OCI-LY3 (cell line): ENCODE data around the gene KLC3.

Experiments
- H2AFZ ChIP-seq: fragments of 200-600, 300-600 bp; shearing (Covaris generic); 2 replicates; pipeline ENCODE4 v1.6.0; 2014; ENCODE audit warnings: antibody characterized with exemption, low read depth, low read length
- H3K27ac ChIP-seq: fragments of 200-600, 300-600 bp; sonication (generic); 2 replicates; pipeline ENCODE4 v1.5.1; 2014; ENCODE audit warnings: mild to moderate bottlenecking, low read length, moderate library complexity, mixed read lengths
- H3K27me3 ChIP-seq: fragments of 200-600, 300-600 bp; sonication (generic); 2 replicates; pipeline ENCODE4 v1.6.1; 2014; ENCODE audit warnings: low read depth, low read length, mixed read lengths
- H3K36me3 ChIP-seq: fragments of 200-600, 300-600 bp; sonication (generic); replicated peaks from 2 replicates; pipeline ENCODE3; 2014; ENCODE audit warnings: low read depth, low read length, mixed read lengths
- H3K4me1 ChIP-seq: fragments of 300-600, 200-600 bp; sonication (generic); 2 replicates; pipeline ENCODE4 v1.6.1; 2014; ENCODE audit warnings: low read length, mixed read lengths
- H3K4me2 ChIP-seq: fragments of 200-600, 300-600 bp; sonication (generic); 2 replicates; pipeline ENCODE4 v1.6.1; 2014; ENCODE audit warnings: low read length, mixed read lengths
- H3K4me3 ChIP-seq: fragments of 300-600, 200-600 bp; sonication (generic); 2 replicates; pipeline ENCODE4 v1.5.1; 2014; ENCODE audit warnings: antibody characterized with exemption, mild to moderate bottlenecking, low read length, moderate library complexity
- H3K79me2 ChIP-seq: fragments of 300-600, 200-600 bp; shearing (Covaris generic); 2 replicates; pipeline ENCODE4 v1.6.1; 2014; ENCODE audit warnings: mild to moderate bottlenecking, low read length, mixed read lengths
- H3K9ac ChIP-seq: fragments of 300-600, 200-600 bp; shearing (Covaris generic); 2 replicates; pipeline ENCODE4 v1.6.0; 2014; ENCODE audit warnings: mild to moderate bottlenecking, low read length, moderate library complexity
- H3K9me3 ChIP-seq: fragments of 200-600, 300-600 bp; shearing (Covaris generic); 2 replicates; pipeline ENCODE4 v1.6.1; 2014; ENCODE audit warnings: low read length, mixed read lengths; ENCODE audit not compliant: insufficient read depth
- H4K20me1 ChIP-seq: fragments of 200-600, 300-600 bp; sonication (generic); 2 replicates; pipeline ENCODE4 v1.6.1; 2016; ENCODE audit warnings: low read length, mixed read lengths; ENCODE audit not compliant: insufficient read depth
- EZH2phosphoT487 ChIP-seq: fragments of 200-600 bp; shearing (Covaris generic); IDR thresholded peaks from 2 replicates; pipeline ENCODE4 v1.6.1; 2018; ENCODE audit warnings: antibody characterized with exemption, mixed run types, low read depth
- TF ChIP-seq, protein P1 (sequence below): fragments of 200-600, 300-600 bp; sonication (generic); IDR thresholded peaks from 2 replicates; pipeline ENCODE4 v1.5.1; 2014; ENCODE audit warnings: antibody characterized with exemption, low read length, low read depth

The KLC3 gene

DNA sequence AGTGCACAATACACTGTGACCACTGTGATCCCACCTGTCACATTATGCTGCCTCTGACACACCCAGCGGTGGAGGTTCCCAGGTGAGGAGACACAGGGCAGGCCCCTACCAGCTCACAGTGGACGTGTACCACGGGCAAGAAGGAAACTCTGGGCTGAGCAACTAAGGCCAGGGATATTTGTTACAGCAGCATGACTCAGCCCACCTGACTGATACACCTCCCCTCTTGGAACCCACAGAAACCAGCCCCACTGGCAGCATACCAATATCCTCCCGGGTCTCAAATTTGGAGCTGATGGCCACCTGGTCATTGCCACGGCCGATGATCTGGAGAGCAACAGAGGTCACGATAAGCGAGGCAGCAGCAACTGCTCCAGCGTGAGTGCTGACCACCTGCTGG is 14.9 kb downstream of the KLC3 start:
- no peak for TF ChIP-seq EZH2phosphoT487
- TF ChIP-seq, protein P1, sequence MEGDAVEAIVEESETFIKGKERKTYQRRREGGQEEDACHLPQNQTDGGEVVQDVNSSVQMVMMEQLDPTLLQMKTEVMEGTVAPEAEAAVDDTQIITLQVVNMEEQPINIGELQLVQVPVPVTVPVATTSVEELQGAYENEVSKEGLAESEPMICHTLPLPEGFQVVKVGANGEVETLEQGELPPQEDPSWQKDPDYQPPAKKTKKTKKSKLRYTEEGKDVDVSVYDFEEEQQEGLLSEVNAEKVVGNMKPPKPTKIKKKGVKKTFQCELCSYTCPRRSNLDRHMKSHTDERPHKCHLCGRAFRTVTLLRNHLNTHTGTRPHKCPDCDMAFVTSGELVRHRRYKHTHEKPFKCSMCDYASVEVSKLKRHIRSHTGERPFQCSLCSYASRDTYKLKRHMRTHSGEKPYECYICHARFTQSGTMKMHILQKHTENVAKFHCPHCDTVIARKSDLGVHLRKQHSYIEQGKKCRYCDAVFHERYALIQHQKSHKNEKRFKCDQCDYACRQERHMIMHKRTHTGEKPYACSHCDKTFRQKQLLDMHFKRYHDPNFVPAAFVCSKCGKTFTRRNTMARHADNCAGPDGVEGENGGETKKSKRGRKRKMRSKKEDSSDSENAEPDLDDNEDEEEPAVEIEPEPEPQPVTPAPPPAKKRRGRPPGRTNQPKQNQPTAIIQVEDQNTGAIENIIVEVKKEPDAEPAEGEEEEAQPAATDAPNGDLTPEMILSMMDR = no peak

DNA sequence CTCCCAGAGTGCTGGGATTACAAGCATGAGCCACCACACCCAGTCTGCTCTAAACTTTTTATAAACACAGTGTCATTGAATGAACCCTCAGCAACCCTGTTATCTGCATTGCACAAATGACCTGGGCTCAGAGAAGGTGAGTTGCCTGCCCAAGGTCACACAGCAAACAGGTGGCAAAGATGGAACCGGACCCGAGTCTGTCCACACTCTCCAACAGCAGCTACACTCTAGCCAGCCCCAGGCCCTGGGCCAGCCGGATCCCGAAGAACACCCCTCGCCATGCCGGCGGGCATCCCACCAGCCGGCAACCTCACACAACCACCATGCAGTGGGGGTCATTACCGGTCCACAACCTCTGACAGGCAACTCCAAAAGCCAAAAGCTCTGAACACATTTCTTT is 15.4 kb downstream of the KLC3 start:
- Histone ChIP-seq H3K27ac (no peak overlapping the region), H3K9ac (no peak overlapping the region), H4K20me1 (no peaks in the 10 kb centered on the region), H3K79me2 (no peaks in the 10 kb centered on the region), H3K27me3 (no peaks in the 10 kb centered on the region), H3K4me1 (no peaks in the 10 kb centered on the region), H3K36me3 (peaks cover 69% of the 10 kb centered on the region), H2AFZ (no peak overlapping the region), H3K4me2 (no peak overlapping the region), H3K9me3 (no peaks in the 10 kb centered on the region), H3K4me3 (no peak overlapping the region)
- no peak for TF ChIP-seq EZH2phosphoT487
- TF ChIP-seq, protein P1 = no peak

More for the DNA sequence above, 14.9 kb downstream of the KLC3 start:
- no peaks in the 10 kb centered on the region for H3K27me3 ChIP-seq
- no peaks in the 10 kb centered on the region for H3K79me2 ChIP-seq
- no peaks in the 10 kb centered on the region for H3K4me1 ChIP-seq
- no peak overlapping the region for H2AFZ ChIP-seq
- peaks cover 71% of the 10 kb centered on the region for H3K36me3 ChIP-seq
- no peak overlapping the region for H3K4me2 ChIP-seq
- H3K27ac ChIP-seq = no peak overlapping the region
- H3K4me3 ChIP-seq = no peak overlapping the region
- H3K9ac ChIP-seq = no peak overlapping the region
- H4K20me1 ChIP-seq = no peaks in the 10 kb centered on the region
- H3K9me3 ChIP-seq = no peaks in the 10 kb centered on the region

DNA sequence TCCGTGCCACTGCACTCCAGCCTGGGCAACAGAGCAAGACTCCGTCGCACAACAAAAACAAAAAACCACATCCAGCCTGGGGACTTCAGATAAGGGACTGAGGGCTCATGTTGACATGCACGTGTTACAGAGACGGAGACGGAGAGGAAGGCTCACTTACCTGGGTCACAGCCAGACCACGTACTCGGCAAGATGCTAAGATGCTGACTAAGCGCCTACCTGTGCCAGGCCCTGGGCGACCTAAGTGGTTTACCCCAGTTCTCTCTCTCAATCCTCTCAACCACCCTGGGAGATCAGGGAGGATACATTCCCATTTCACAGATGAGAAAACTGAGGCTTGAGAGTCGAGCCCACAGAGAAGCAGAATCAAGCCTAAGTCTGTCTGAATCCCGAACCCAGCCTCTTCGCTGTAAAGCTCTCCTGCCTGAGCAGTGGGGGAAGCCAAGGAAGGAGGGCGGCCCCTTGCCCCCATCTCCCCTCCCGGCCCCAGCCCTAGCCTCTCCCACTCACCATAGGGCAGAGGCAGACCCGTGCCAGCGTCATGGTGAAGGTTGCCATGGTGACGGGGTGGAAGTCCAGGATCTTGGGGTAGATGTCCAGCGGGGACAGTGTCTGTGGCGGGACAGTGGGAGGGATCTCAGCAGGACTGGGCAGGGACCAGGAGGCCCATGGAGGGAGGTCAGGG is 16.4 kb downstream of the KLC3 start:
- no peaks in the 10 kb centered on the region for H3K9me3 ChIP-seq
- H3K27me3 ChIP-seq = no peaks in the 10 kb centered on the region
- no peak overlapping the region for H3K4me3 ChIP-seq
- H3K79me2 ChIP-seq = no peaks in the 10 kb centered on the region
- peaks cover 71% of the 10 kb centered on the region for H3K36me3 ChIP-seq
- no peaks in the 10 kb centered on the region for H3K4me1 ChIP-seq
- H2AFZ ChIP-seq = no peak overlapping the region
- TF ChIP-seq, protein P1 = no peak
- TF ChIP-seq EZH2phosphoT487 = no peak
- no peaks in the 10 kb centered on the region for H4K20me1 ChIP-seq
- no peak overlapping the region for H3K4me2 ChIP-seq
- H3K9ac ChIP-seq = no peak overlapping the region
- H3K27ac ChIP-seq = no peak overlapping the region

DNA sequence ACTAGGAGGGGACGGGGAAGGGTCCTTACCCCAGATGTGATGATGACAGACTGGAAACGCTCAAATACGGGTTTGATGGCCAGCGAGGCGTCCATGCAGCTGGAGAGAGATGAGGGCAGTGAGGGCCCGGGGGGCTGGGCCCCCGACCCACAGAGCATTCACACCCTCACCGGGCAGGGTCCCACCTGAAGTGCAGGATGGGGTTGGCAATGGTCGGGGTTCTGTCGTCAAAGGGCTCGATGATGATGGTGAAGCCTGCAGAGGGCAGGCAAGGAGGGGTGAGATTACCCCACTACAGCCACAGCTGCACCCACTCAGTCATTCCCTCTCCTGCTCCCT is 16.9 kb downstream of the KLC3 start:
- no peaks in the 10 kb centered on the region for H4K20me1 ChIP-seq
- H3K27ac ChIP-seq = no peak overlapping the region
- H3K36me3 ChIP-seq = peaks cover 69% of the 10 kb centered on the region
- TF ChIP-seq, protein P1 = no peak
- no peak overlapping the region for H3K9ac ChIP-seq
- no peaks in the 10 kb centered on the region for H3K4me1 ChIP-seq
- H3K9me3 ChIP-seq = no peaks in the 10 kb centered on the region
- no peaks in the 10 kb centered on the region for H3K79me2 ChIP-seq
- no peak overlapping the region for H2AFZ ChIP-seq
- no peaks in the 10 kb centered on the region for H3K27me3 ChIP-seq
- H3K4me2 ChIP-seq = no peak overlapping the region
- H3K4me3 ChIP-seq = no peak overlapping the region
